Caco-2 (cell line): ENCODE results near the gene VPS33B. TPM values are rescaled to one million over a fixed set of nuclear protein-coding genes. Genes with fewer than 3 reads are reported as not detected.

Source experiments
- BruUV-seq: library from RNA; stranded (reverse); fragments of 400-500 nt; replicated peaks from 2 replicates; lab custom pipeline; 2021; lab: Mats Ljungman, UMichigan
- CTCF ChIA-PET: fragments of 300-600 bp; sonication (Branson Sonifier 250); formaldehyde crosslinking; loops from one replicate; lab custom pipeline; 2022; ENCODE audit warnings: antibody characterized with exemption; lab: Charles Lee
- POLR2A ChIA-PET: fragments of 300-600 bp; sonication (Branson Sonifier 250); formaldehyde crosslinking; loops from one replicate; lab custom pipeline; 2022; ENCODE audit warnings: antibody characterized with exemption; lab: Charles Lee
- DNase-seq, 2 experiments: peaks; one replicate each; pipeline versions ENCODE4 v3.0.0 to v3.0.0-alpha.2; 2020 to 2022
- H3K27me3 ChIP-seq: replicated peaks from 2 replicates; pipeline ENCODE4 v1.6.0; 2011; ENCODE audit warnings: low read length; ENCODE audit not compliant: control insufficient read depth, insufficient read depth
- H3K36me3 ChIP-seq: 2 replicates; pipeline ENCODE4 v1.5.1; 2011; ENCODE audit warnings: low read length; ENCODE audit not compliant: control insufficient read depth, insufficient read depth
- H3K4me1 ChIP-seq: fragments of 250-450 bp; sonication (Bioruptor Pico); 2 replicates; pipeline ENCODE4 v1.5.1; 2020; ENCODE audit warnings: mild to moderate bottlenecking
- H3K4me3 ChIP-seq: 2 replicates; pipeline ENCODE4 v1.5.1; 2011; ENCODE audit warnings: low read depth, mild to moderate bottlenecking, control low read depth, low read length
- H3K9me3 ChIP-seq: fragments of 250-450 bp; sonication (Bioruptor Pico); 2 replicates; pipeline ENCODE4 v1.5.1; 2020; ENCODE audit warnings: mild to moderate bottlenecking, moderate library complexity
- H3K27ac Mint-ChIP-seq: one replicate; pipeline ENCODE4 v1.8.0; 2022; ENCODE audit warnings: mixed read lengths; ENCODE audit not compliant: unreplicated experiment
- H3K27me3 Mint-ChIP-seq: one replicate; pipeline ENCODE4 v1.8.0; 2022; ENCODE audit warnings: mixed read lengths; ENCODE audit not compliant: insufficient read depth, unreplicated experiment
- H3K36me3 Mint-ChIP-seq: one replicate; pipeline ENCODE4 v1.8.0; 2022; ENCODE audit warnings: mild to moderate bottlenecking, mixed read lengths; ENCODE audit not compliant: insufficient read depth, unreplicated experiment
- H3K4me1 Mint-ChIP-seq: one replicate; pipeline ENCODE4 v1.8.0; 2022; ENCODE audit warnings: low read depth, mixed read lengths; ENCODE audit not compliant: unreplicated experiment
- H3K4me3 Mint-ChIP-seq: one replicate; pipeline ENCODE4 v1.8.0; 2022; ENCODE audit warnings: mild to moderate bottlenecking, moderate library complexity, mixed read lengths; ENCODE audit not compliant: unreplicated experiment
- H3K9me3 Mint-ChIP-seq: one replicate; pipeline ENCODE4 v1.8.0; 2022; ENCODE audit warnings: mixed read lengths; ENCODE audit not compliant: unreplicated experiment
- CTCF ChIP-seq, 2 experiments: fragments of 200-600 bp in 1 of 2; IDR thresholded peaks; 1 replicate in 1 of 2; 2 replicates in 1 of 2; pipeline versions ENCODE4 v1.5.1 to v1.8.0; 2011 to 2022; ENCODE audit warnings: antibody characterized with exemption in 1 of 2, control low read depth in 1 of 2, inconsistent platforms in 1 of 2, low read depth in 1 of 2, low read length in 1 of 2, mild to moderate bottlenecking in 1 of 2, moderate library complexity in 1 of 2; ENCODE audit not compliant: insufficient read depth in 1 of 2, severe bottlenecking in 1 of 2, unreplicated experiment in 1 of 2
- intact Hi-C: fragments of 100-400 bp; cut with micrococcal nuclease; formaldehyde crosslinking; loops from one replicate; pipeline ENCODE4 v1.10.0; 2022; ENCODE audit not compliant: unreplicated experiment
- total RNA-seq: library from RNA; stranded (reverse); gene quantifications from 2 replicates; pipeline ENCODE4 v1.2.3, GENCODE V29; 2022

Gene VPS33B
- total RNA-seq, 1 experiment from 2014 or later: 13.7 TPM

GRCh38 chr15:90962021-90962420, 60.4 kb downstream of the VPS33B start:
- H3K36me3 ChIP-seq: peaks cover 1% of the 10 kb centered on the region
- H3K4me1 Mint-ChIP-seq: peaks cover 6% of the 10 kb centered on the region
- no peaks in the 10 kb centered on the region for H3K4me1 ChIP-seq
- BruUV-seq: no TSS peak
- no peak for TF ChIP-seq CTCF (IDR thresholded peaks at IDR 0.05; ENCODE audit: insufficient read depth in 1 of 2, low read depth in 1 of 2, low read length in 1 of 2, severe bottlenecking in 1 of 2, unreplicated experiment in 1 of 2)
- CTCF ChIA-PET: no interaction called here
- no peaks in the 10 kb centered on the region for H3K27me3 ChIP-seq
- H3K27ac Mint-ChIP-seq: no peak overlapping the region
- no peak overlapping the region for H3K4me3 Mint-ChIP-seq
- POLR2A ChIA-PET: no interaction called here
- DNase-seq: no peak
- intact Hi-C loops: no loop called here
- no peak overlapping the region for H3K4me3 ChIP-seq
- H3K27me3 Mint-ChIP-seq: no peaks in the 10 kb centered on the region
- peaks cover 76% of the 10 kb centered on the region for H3K36me3 Mint-ChIP-seq
- H3K9me3 Mint-ChIP-seq: no peaks in the 10 kb centered on the region
- H3K9me3 ChIP-seq: no peaks in the 10 kb centered on the region

DNA sequence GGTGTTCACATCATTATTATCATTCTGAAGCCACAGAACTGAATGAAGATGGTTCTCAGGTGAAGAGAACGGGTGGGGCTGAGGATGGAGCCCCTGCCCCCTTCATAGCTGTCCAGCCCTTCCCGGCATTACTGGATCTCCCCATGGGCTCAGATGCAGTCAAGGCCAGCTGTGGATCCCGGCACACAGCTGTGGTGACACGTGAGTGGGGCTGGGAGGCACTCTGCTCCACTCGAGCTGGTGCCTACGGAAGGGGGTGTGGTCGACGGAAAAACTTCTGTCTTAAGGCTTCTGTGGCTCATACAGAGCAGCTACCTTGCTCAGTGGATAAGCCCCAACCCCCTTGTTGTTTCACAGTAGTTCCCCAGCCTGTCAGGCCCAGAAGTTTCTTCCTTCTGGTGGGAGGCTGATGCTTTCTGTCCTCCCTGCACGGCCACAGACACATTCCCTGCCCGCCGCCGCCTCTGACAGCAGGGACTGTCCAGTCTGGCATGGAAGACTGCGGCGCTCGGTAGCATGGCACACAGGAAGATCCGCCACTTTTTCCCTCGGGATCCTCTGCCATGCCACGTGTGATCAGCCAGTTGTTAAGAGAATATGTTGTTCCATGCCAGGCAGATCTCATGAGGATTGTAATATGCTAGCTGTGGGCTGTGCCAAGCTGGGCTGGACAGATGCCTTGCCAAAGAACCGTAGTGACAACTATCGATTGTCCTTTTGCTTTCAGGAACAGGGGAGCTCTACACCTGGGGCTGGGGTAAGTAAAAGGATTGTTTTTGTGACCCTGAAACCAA, 61.9 kb downstream of the VPS33B start:
- Mint-ChIP-seq H3K4me1 (peaks cover 6% of the 10 kb centered on the region), H3K9me3 (no peaks in the 10 kb centered on the region), H3K4me3 (no peak overlapping the region), H3K36me3 (peaks cover 60% of the 10 kb centered on the region), H3K27ac (peak overlapping the region; percentile 45), H3K27me3 (no peaks in the 10 kb centered on the region)
- CTCF ChIA-PET: no interaction called here
- H3K4me1 ChIP-seq: peaks cover 4% of the 10 kb centered on the region
- no peaks in the 10 kb centered on the region for H3K27me3 ChIP-seq
- POLR2A ChIA-PET: no interaction called here
- no peak for TF ChIP-seq CTCF (IDR thresholded peaks at IDR 0.05; ENCODE audit: insufficient read depth in 1 of 2, low read depth in 1 of 2, low read length in 1 of 2, severe bottlenecking in 1 of 2, unreplicated experiment in 1 of 2)
- H3K36me3 ChIP-seq: peaks cover 1% of the 10 kb centered on the region
- intact Hi-C loops: no loop called here
- no TSS peak for BruUV-seq
- no peak overlapping the region for H3K4me3 ChIP-seq
- DNase-seq: no peak
- H3K9me3 ChIP-seq: no peaks in the 10 kb centered on the region

DNA sequence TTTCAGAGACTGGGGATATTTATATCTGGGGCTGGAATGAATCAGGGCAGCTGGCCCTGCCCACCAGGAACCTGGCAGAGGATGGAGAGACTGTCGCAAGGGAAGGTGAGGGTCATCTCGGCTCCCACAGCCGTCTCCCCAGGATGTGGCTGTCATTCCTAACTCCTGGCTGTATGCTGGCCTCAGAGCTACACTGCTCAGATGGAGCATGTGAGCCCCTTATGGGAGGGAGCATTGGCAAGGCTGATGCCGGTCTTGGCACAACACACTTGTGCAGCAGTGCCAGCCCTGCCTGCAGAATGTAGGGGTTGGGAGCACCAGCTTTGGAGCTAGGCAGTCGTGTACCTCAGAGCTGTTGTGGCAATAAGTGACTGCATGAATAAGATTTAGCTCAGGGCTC, 62.5 kb downstream of the VPS33B start:
- Histone ChIP-seq H3K9me3 (no peaks in the 10 kb centered on the region), H3K4me1 (peaks cover 4% of the 10 kb centered on the region), H3K27me3 (no peaks in the 10 kb centered on the region), H3K36me3 (peaks cover 1% of the 10 kb centered on the region), H3K4me3 (no peak overlapping the region)
- H3K27me3 Mint-ChIP-seq: no peaks in the 10 kb centered on the region
- ChIA-PET CTCF (no interaction called here), POLR2A (interaction anchor here (0.6 kb wide), 1 partner anchor 17 kb away, joined by 3 read pairs; no protein-coding TSS in a partner anchor)
- no peak overlapping the region for H3K4me3 Mint-ChIP-seq
- BruUV-seq: no TSS peak
- DNase-seq: no peak
- intact Hi-C loops: loop anchor here (5.0 kb wide), 1 partner anchor 32 kb away; the partner anchor contains the start of gene PRC1
- H3K9me3 Mint-ChIP-seq: no peaks in the 10 kb centered on the region
- no peak overlapping the region for H3K27ac Mint-ChIP-seq
- peaks cover 6% of the 10 kb centered on the region for H3K4me1 Mint-ChIP-seq
- H3K36me3 Mint-ChIP-seq: peaks cover 59% of the 10 kb centered on the region
- TF ChIP-seq CTCF (IDR thresholded peaks at IDR 0.05; ENCODE audit: insufficient read depth in 1 of 2, low read depth in 1 of 2, low read length in 1 of 2, severe bottlenecking in 1 of 2, unreplicated experiment in 1 of 2): no peak
